Posterior vena cava (tissue), 2 donors: ENCODE results near the gene HIGD1C. TPM values are rescaled to one million over a fixed set of nuclear protein-coding genes. Genes with fewer than 3 reads are reported as not detected.
"Not testable (repeated sequence)": the region's sequence is repeated elsewhere in the genome, so short reads cannot be mapped to it uniquely, and the experiment has no call there.

Experiments used
- DNase-seq: peaks from one replicate; pipeline ENCODE4 v3.0.0-alpha.2; 2020; ENCODE audit warnings: low spot score
- intact Hi-C, 2 donors: fragments of 100-400 bp; cut with DNase I; formaldehyde crosslinking; loops; one replicate each; pipeline versions ENCODE4 v1.14.1 to v1.14.2; 2022 to 2023
- total RNA-seq, 2 donors: library from RNA; stranded (reverse); fragmentation: NEBNext Ultra II Directional; extraction: Animal tissue kit (Norgen Biotek cat#: 25700); gene quantifications; one replicate each; pipeline ENCODE4 v1.2.1, GENCODE V29; 2021
- donor health status: DM: yes; HTN: yes; CAD: no.
- donor health status: DM: yes; HTN: yes; CAD: no.

The HIGD1C gene
- total RNA-seq, 2 donors from 2014 or later = not detected

DNA sequence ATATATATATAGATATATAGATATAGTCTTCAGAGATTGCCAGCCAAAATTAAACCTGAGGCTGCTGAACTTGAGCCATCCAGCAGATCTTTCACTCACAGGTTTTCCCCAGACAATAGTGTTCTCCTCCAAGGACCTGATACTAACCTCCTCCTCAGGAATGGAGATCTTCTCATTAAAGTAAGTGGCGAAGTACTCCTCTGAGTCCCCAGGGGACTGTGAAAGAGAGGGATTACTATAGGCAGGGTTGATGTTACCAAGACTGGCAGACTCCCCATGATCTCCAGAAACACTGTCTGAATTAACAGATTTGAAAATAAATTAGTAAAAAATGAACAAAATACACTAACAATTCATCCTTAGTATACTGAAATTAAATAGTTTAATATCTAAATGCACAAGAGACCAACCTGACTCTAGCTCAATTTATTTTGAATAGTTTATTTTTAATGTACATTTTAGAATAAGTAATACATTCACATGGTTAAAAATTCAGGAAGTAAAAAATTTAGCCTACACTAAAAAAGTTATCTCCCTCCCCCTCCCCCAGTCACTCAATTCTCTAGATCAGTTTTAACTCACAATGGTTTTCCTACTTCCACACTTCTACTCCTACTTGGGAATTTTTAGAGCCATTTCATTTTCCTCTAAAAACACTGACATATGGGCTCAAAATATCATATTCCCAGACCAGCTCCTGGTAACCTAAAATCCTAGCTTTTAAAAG, 56.1 kb downstream of the HIGD1C start:
- intact Hi-C loops = no loop called here
- DNase-seq = no peak

- intact Hi-C loops = no loop called here
- peak; percentile 91 for DNase-seq
Observed at GRCh38 chr12:51009056-51009440, 56.7 kb downstream of the HIGD1C start.

GRCh38 chr12:51011955-51012354, 59.6 kb downstream of the HIGD1C start:
- no peak for DNase-seq
- intact Hi-C loops = no loop called here

- no peak for DNase-seq
- intact Hi-C loops = no loop called here
Observed at GRCh38 chr12:51012570-51013236, 60.4 kb downstream of the HIGD1C start.

- no peak for DNase-seq
- intact Hi-C loops = no loop called here
Observed at GRCh38 chr12:51013441-51013840, 61.1 kb downstream of the HIGD1C start.

DNA sequence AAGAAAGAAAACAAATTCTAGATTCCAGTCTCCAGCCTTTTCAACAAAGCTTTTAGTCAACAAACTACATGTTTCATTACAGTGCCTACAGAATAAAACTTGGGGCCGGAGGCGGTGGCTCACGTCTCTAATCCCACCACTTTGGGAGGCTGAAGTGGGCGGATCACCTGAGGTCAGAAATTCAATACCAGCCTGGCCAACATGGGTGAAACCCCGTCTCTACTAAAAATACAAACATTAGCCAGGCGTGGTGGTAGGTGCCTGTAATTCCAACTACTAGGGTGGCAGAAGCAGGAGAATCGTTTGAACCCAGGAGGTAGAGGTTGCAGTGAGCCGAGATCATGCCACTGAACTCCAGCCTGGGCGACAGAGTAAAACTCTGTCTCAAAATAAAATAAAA, 62.1 kb downstream of the HIGD1C start:
- DNase-seq, intact Hi-C loops: not testable (repeated sequence)

DNA sequence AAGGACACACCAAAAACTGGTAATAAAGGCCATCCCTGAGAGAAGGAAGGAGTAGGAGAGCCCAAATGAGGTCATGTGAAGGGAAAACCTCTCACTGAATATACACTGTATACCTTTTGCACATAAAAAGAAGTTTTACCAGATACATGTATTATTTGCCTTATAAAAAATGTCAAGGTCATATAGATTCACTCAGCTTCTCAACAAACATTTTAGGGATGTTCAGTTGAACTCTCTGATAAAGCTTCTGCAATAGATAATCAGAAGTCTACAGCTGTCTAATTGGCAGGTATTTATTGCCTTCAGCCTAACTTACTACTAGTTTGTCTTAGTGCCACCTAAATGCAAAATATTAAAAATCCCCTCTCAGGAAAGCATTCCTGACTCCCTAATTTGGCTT, 65.1 kb downstream of the HIGD1C start:
- no peak for DNase-seq
- intact Hi-C loops = no loop called here

- intact Hi-C loops = no loop called here
- no peak for DNase-seq
Observed at GRCh38 chr12:51018956-51019355, 66.6 kb downstream of the HIGD1C start.

DNA sequence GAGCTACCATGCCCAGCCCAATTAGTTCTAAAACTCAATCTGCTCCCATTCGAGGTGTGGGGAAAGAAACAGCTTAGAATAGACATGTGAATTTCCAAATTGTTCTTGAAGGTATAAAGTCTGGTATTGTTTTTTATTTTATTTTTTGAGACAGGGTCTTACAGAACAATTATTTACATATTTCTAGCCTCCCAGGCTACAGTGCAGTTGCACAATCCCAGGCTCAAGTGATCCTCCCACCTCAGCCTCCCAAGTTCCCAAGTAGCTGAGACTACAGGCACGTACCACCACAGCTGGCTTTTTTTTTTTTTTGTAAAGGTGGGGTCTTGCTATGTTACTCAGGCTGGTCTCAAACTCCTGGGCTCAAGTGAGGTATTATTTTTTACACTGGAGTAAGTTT, 67.6 kb downstream of the HIGD1C start:
- no peak for DNase-seq
- intact Hi-C loops = no loop called here

Other genes starting within 250 kb of the HIGD1C start
- gene ATF1, start 188.4 kb upstream of the HIGD1C start, total RNA-seq = 10 to 100 TPM; 24.2 to 25.9 TPM
- gene TMPRSS12, start 109.6 kb upstream of the HIGD1C start, total RNA-seq = not detected
- 10 to 100 TPM; 55.1 to 58.7 TPM for gene SLC11A2, start 73.8 kb downstream of the HIGD1C start, total RNA-seq
- gene LETMD1, start 95.8 kb downstream of the HIGD1C start, total RNA-seq = 10 to 100 TPM; 21.3 to 32.1 TPM
- 10 to 100 TPM; 23.6 to 29.4 TPM for gene CSRNP2, start 131.1 kb downstream of the HIGD1C start, total RNA-seq
- gene TFCP2, start 220.6 kb downstream of the HIGD1C start, total RNA-seq = 10 to 100 TPM; 16.1 to 23.1 TPM